ENCODE measurements around the gene SYCP3.

- TF ChIP-seq CTCF (IDR thresholded peaks at IDR 0.05) = no peak
- no peak for TF ChIP-seq POLR2A (IDR thresholded peaks at IDR 0.05)
Measured at GRCh38 chr12:101740566-101740965, 1.3 kb upstream of the SYCP3 start.
